Measurements from ENCODE around the gene GRM7.

Gene GRM7

DNA sequence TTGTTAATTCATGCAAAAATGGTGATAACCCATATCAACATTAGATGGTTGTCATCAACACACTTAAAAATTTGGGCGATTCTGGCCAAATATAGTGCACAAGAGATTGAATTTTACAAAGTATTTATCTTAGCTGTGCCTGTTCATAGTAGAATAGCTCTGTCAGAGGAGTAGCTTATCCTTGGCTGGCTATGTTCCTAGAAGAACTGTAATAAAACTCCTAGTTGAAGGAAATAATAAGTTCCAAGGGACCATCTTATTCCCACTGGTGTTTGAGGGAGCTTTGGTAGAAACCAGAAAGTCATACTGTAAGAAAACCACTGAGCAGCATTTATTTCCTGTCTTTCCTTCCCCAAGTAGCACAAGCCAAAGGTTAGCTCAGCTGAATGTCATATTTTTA, 201.8 kb downstream of the GRM7 start:
- no peak overlapping the region for H3K4me3 ChIP-seq (ENCODE audit: low read depth, low read length)
- no peak for TF ChIP-seq CTCF (IDR thresholded peaks at IDR 0.05; ENCODE audit: insufficient read depth, low read depth, low read length, missing control alignments)
- DNase-seq (ENCODE audit: low read depth) = no peak

DNA sequence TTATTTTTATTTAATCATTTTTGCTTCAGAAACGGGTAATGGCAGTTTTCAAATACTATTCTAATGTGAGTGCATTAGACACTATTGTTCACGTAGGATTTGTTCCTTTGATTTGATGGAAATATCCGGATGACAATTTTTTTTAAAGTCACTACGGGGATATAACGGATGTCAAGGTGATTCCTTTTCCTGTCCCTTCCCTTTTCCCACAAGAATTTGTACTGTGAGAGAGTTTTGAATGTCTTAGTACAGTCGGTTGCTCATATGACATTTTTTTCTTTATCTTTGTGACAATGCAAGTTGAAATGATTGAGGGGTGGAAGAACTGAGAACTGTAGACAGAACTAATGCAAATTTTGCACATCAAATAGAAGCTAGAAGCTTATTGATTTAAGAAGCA, 209.5 kb downstream of the GRM7 start:
- H3K4me3 ChIP-seq (ENCODE audit: low read depth, low read length) = no peak overlapping the region
- TF ChIP-seq CTCF (IDR thresholded peaks at IDR 0.05; ENCODE audit: insufficient read depth, low read depth, low read length, missing control alignments) = no peak
- no peak for DNase-seq (ENCODE audit: low read depth)

DNA sequence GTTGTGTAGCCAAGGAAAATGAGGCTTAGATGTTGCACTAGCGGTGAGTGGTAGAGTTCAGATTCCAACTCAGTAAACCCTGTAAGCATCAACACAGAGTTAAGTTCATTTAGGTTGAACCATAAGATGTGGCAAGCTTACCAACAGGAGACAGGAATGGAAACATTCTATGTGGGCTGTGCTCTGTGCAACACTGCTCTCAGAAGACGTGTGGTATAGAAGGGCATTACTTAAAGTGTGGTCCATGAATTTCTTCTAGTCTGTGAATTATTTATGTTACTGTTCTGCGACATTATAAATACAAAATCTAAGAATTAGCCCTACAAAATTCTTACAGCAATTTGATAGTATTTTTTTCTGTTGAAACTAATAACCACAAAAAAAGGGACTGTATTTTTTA, 213.3 kb downstream of the GRM7 start:
- TF ChIP-seq CTCF (IDR thresholded peaks at IDR 0.05; ENCODE audit: insufficient read depth, low read depth, low read length, missing control alignments) = peak; percentile 13
- peak; percentile 12 for DNase-seq (ENCODE audit: low read depth)

DNA sequence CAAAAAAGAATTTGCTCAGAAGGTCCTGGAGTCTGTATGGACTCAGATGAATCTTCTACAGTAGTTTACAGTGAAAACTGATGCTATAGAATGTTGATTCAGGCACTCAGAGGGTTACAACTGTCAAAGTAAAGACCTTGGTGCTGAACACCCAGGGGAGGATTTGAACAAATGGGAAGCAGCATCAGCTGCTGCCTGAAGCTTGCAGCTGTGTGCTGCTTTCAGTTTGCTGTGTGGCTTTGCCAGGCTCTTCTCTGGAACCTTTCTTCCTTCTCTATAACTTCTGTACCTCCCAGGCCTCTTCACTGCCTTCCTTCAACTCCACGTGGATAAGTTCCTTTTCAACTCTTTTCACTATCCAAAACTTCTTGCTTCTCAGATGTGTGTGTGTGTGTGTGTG, 214.2 kb downstream of the GRM7 start:
- no peak for TF ChIP-seq CTCF (IDR thresholded peaks at IDR 0.05; ENCODE audit: insufficient read depth, low read depth, low read length, missing control alignments)
- H3K4me3 ChIP-seq (ENCODE audit: low read depth, low read length) = no peak overlapping the region
- peak; percentile 9 for DNase-seq (ENCODE audit: low read depth)

More for the DNA sequence above, 213.3 kb downstream of the GRM7 start:
- no peak overlapping the region for H3K4me3 ChIP-seq (ENCODE audit: low read depth, low read length)

- TF ChIP-seq CTCF (IDR thresholded peaks at IDR 0.05; ENCODE audit: insufficient read depth, low read depth, low read length, missing control alignments) = peak; percentile 36
- DNase-seq (ENCODE audit: low read depth) = peak; percentile 9
- no peak overlapping the region for H3K4me3 ChIP-seq (ENCODE audit: low read depth, low read length)
Observed at GRCh38 chr3:7075901-7076300, 215.0 kb downstream of the GRM7 start.

GRCh38 chr3:7082244-7082643, 221.3 kb downstream of the GRM7 start:
- DNase-seq (ENCODE audit: low read depth) = no peak
- no peak overlapping the region for H3K4me3 ChIP-seq (ENCODE audit: low read depth, low read length)
- no peak for TF ChIP-seq CTCF (IDR thresholded peaks at IDR 0.05; ENCODE audit: insufficient read depth, low read depth, low read length, missing control alignments)

DNA sequence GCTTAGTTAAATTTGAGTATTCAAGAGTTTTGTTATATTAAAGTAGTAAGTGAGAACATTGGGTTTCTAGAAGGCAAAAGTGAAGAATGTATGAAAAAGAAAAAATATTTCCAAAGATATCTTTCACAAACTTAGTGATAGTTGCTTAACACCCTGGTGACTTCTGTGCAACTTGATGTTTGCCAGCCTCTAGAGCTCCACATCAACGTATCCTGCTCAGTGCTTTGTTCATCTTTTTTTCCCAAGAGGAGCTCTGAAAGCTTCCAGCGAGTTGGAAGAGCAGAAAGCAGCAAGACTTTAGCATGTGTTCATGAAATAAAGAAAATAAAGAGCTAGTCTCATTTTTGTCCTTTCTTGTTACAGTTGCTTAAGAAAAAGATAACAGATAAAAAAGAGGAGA, 225.5 kb downstream of the GRM7 start:
- DNase-seq (ENCODE audit: low read depth) = no peak
- no peak overlapping the region for H3K4me3 ChIP-seq (ENCODE audit: low read depth, low read length)
- no peak for TF ChIP-seq CTCF (IDR thresholded peaks at IDR 0.05; ENCODE audit: insufficient read depth, low read depth, low read length, missing control alignments)
